GM10266 (cell line): Measurements from ENCODE around the gene BCL2L1.
A peak's percentile ranks its signal among the peaks of the same experiment; 100 is the strongest.

Experiments used
- DNase-seq: peaks from one replicate; pipeline ENCODE4 v3.0.0; 2012; ENCODE audit errors: extremely low spot score
- CTCF ChIP-seq: IDR thresholded peaks from 2 replicates; pipeline ENCODE4 v1.5.1; 2012; ENCODE audit warnings: mild to moderate bottlenecking, low read depth; ENCODE audit not compliant: control insufficient read depth, insufficient read depth; ENCODE audit errors: missing control alignments

The BCL2L1 gene

GRCh38 chr20:31617432-31618104 is 105.1 kb downstream of the BCL2L1 start:
- TF ChIP-seq CTCF: no peak
- peak; percentile 53 for DNase-seq

- no peak for TF ChIP-seq CTCF
- no peak for DNase-seq
These were observed 107.3 kb downstream of the BCL2L1 start for GRCh38 chr20:31615416-31615815.
